Kidney (tissue), 14 donors: Measurements from ENCODE around the gene CRB3. TPM values are rescaled to one million over a fixed set of nuclear protein-coding genes. Genes with fewer than 3 reads are reported as not detected.

Source experiments
- DNase-seq, 5 donors: peaks; one replicate each; pipeline ENCODE4 v3.0.0-alpha.2; 2013 to 2020
- FAIRE-seq: peaks from 2 replicates; lab custom pipeline; 2012; peaks lifted over from hg19 to GRCh38; lab: Jason Lieb, UNC
- H3K27ac ChIP-seq, 2 donors: one replicate each; pipeline ENCODE4 v1.7.0; 2013; ENCODE audit warnings: low read depth in 2 of 2, low read length in 2 of 2, inconsistent platforms in 1 of 2
- H3K27me3 ChIP-seq: one replicate; pipeline ENCODE4 v1.7.1; 2013; ENCODE audit warnings: low read length, inconsistent platforms; ENCODE audit not compliant: control insufficient read depth, insufficient read depth
- H3K36me3 ChIP-seq, 3 donors: one replicate each; pipeline versions ENCODE4 v1.7.0 to v1.7.1; 2013; ENCODE audit warnings: low read length in 3 of 3, control low read depth in 1 of 3, inconsistent platforms in 1 of 3; ENCODE audit not compliant: insufficient read depth in 3 of 3, control insufficient read depth in 2 of 3
- H3K4me1 ChIP-seq, 3 donors: one replicate each; pipeline versions ENCODE4 v1.7.0 to v1.7.1; 2013; ENCODE audit warnings: low read length in 3 of 3, inconsistent platforms in 1 of 3, low read depth in 1 of 3; ENCODE audit not compliant: control insufficient read depth in 2 of 3, insufficient read depth in 2 of 3
- H3K4me3 ChIP-seq, 3 donors: one replicate each; pipeline versions ENCODE4 v1.7.0 to v1.8.1; 2013; ENCODE audit warnings: low read length in 3 of 3, control low read depth in 1 of 3, inconsistent platforms in 1 of 3
- H3K9ac ChIP-seq, 3 donors: one replicate each; pipeline versions ENCODE4 v1.7.0 to v1.7.1; 2013; ENCODE audit warnings: low read length in 3 of 3, control low read depth in 1 of 3, inconsistent platforms in 1 of 3
- H3K9me3 ChIP-seq, 3 donors: one replicate each; pipeline versions ENCODE4 v1.7.0 to v1.7.1; 2013; ENCODE audit warnings: low read length in 3 of 3, control low read depth in 1 of 3, inconsistent platforms in 1 of 3; ENCODE audit not compliant: control insufficient read depth in 2 of 3, insufficient read depth in 1 of 3
- CTCF ChIP-seq: IDR thresholded peaks from 3 replicates; pipeline ENCODE4 v1.5.1; 2012; ENCODE audit warnings: mild to moderate bottlenecking, moderate library complexity, borderline replicate concordance; ENCODE audit not compliant: insufficient read depth; ENCODE audit errors: extremely low read depth
- intact Hi-C: fragments of 100-400 bp; cut with DNase I; formaldehyde crosslinking; loops from one replicate; pipeline ENCODE4 v1.11.1; 2022
- polyA plus RNA-seq: library from polyadenylated mRNA; stranded (reverse); fragments of 350-450 nt; fragmentation: Illumina TruSeq; extraction: RNeasy Lipid Tissue Mini Kit (QIAGEN cat#74804); gene quantifications from one replicate; pipeline ENCODE4 v1.2.3, GENCODE V29; 2014; ENCODE audit warnings: low read depth, low replicate concordance; ENCODE audit not compliant: insufficient read depth
- total RNA-seq: library from RNA; stranded (reverse); fragmentation: NEBNext Ultra II Directional; extraction: Animal tissue kit (Norgen Biotek cat#: 25700); gene quantifications from one replicate; pipeline ENCODE4 v1.2.1, GENCODE V29; 2021
- donor health status: control.
- donor health status: control.
- donor health status: control.
- donor health status: control.
- donor health status: control.
- donor health status: DM: yes; HTN: yes; CAD: no.
- donor health status: Normal renal cell carcinoma (clear cell type).

Gene CRB3
- total and polyA plus RNA-seq, 2 donors from 2014 or later = 51.9 to 58.2 TPM

GRCh38 chr19:6433165-6433564 lies 30.9 kb upstream of the CRB3 start:
- no peak for TF ChIP-seq CTCF
- DNase-seq = no peak
- intact Hi-C loops = no loop called here
- H3K36me3 ChIP-seq = no peaks in the 10 kb centered on the region
- H3K4me3 ChIP-seq = no peak overlapping the region
- H3K9me3 ChIP-seq = no peaks in the 10 kb centered on the region
- no peak overlapping the region for H3K9ac ChIP-seq
- H3K27ac ChIP-seq = no peak overlapping the region
- no peaks in the 10 kb centered on the region for H3K4me1 ChIP-seq
- FAIRE-seq = no peak
- no peaks in the 10 kb centered on the region for H3K27me3 ChIP-seq

- no peak for DNase-seq
- H3K9ac ChIP-seq = no peak within 1 kb of the TSS
- intact Hi-C loops = no loop called here
- no peak within 1 kb of the TSS for H3K4me3 ChIP-seq
- no peaks in the 10 kb centered on the region for H3K9me3 ChIP-seq
- no peaks in the 10 kb centered on the region for H3K36me3 ChIP-seq
- no peaks in the 10 kb centered on the region for H3K4me1 ChIP-seq
- no peaks in the 10 kb centered on the region for H3K27me3 ChIP-seq
- no peak within 1 kb of the TSS for H3K27ac ChIP-seq
- no peak for FAIRE-seq
- no peak for TF ChIP-seq CTCF
These were observed 30.4 kb upstream of the CRB3 start, which contains the start of gene SLC25A41 for GRCh38 chr19:6433663-6434062. TSS of gene SLC25A41 (minus strand) at chr19:6433763. CDS start at chr19:6433693, 70 bp downstream.

- Histone ChIP-seq H3K36me3 (no peaks in the 10 kb centered on the region), H3K9ac (no peak overlapping the region), H3K27ac (no peak overlapping the region), H3K4me3 (no peak overlapping the region), H3K27me3 (no peaks in the 10 kb centered on the region), H3K9me3 (no peaks in the 10 kb centered on the region), H3K4me1 (no peaks in the 10 kb centered on the region)
- FAIRE-seq = no peak
- TF ChIP-seq CTCF = no peak
- intact Hi-C loops = no loop called here
- no peak for DNase-seq
These were observed 24.3 kb upstream of the CRB3 start for GRCh38 chr19:6439743-6440142.

- intact Hi-C loops = no loop called here
- Histone ChIP-seq H3K36me3 (peaks cover 0 to 4% (median 0%) of the 10 kb centered on the region in 3 donors), H3K27me3 (no peaks in the 10 kb centered on the region), H3K4me1 (no peaks in the 10 kb centered on the region), H3K9ac (no peak overlapping the region), H3K27ac (no peak overlapping the region), H3K9me3 (no peaks in the 10 kb centered on the region), H3K4me3 (no peak overlapping the region)
- DNase-seq (no peak), FAIRE-seq (no peak)
- no peak for TF ChIP-seq CTCF
These were observed 23.2 kb upstream of the CRB3 start for GRCh38 chr19:6440905-6441304.
